ENCODE data around the gene AURKAIP1. TPM values are rescaled to one million over a fixed set of nuclear protein-coding genes. Genes with fewer than 3 reads are reported as not detected.

The AURKAIP1 gene
- total RNA-seq, 1 experiment from 2014 or later, result 196 TPM

DNA sequence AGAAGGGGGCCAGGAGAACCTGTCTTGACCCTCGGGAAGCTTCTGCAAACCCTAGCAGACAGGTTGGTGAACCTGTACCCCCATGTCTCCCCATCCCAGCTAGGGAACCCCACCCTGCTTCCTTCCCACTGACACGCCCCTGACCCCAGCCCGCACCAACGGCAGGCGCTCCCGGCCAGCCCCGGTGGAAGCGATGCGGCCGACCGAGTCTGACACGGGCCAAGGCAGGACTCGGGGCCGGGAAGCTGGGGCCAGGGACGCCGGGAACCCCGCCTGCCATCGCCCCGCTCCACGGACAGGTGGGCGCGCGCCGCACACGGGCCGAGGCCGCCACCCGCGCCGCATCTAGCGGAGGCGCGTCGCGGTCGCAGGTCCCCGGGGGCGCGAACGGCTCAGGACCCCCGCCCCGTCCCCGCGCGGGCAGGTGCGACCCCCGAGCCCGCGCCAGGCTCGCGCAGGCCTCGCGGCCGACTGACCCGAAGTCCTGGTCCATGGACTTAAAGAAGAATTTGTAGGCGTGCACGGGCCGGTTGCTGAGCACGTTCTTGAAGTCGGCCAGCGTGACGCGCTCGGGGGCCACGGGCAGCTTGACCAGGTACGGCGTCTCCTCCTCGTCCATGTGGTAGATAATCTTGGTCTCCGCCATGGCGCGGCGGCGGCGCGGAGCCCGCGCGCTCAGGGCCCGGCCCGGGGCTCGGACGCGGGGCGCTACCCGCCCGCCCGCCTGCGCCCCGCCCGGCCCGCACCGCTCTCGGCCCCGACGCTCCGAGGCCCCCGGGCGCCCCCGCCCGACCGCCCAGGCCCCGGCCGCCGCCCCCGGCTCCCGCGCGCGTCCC, 26.4 kb downstream of the AURKAIP1 start:
- no peak overlapping the region for H2BK15ac ChIP-seq (ENCODE audit: low read depth, low read length)
- no peak overlapping the region for H2BK5ac ChIP-seq (ENCODE audit: insufficient read length, low read length)
- H3K23me2 ChIP-seq (ENCODE audit: insufficient read length, low read depth, low read length, poor library complexity, severe bottlenecking), result peaks cover 9% of the 10 kb centered on the region
- no peak overlapping the region for H4K5ac ChIP-seq (ENCODE audit: insufficient read length, low read depth, low read length)
- peak overlapping the region; percentile 90 for H3K4me2 ChIP-seq (ENCODE audit: insufficient read depth, insufficient read length, low read length)
- no peak overlapping the region for H2BK12ac ChIP-seq (ENCODE audit: insufficient read length, low read depth, low read length)
- no peak overlapping the region for H2AK5ac ChIP-seq (ENCODE audit: insufficient read length, low read length)
- H3K9me3 ChIP-seq (ENCODE audit: control insufficient read depth, low read depth, low read length), result no peaks in the 10 kb centered on the region
- H4K20me1 ChIP-seq (ENCODE audit: control insufficient read depth, insufficient read depth, insufficient read length), result peaks cover 3% of the 10 kb centered on the region
- no peak overlapping the region for H3T11ph ChIP-seq (ENCODE audit: low read length)
- H2AFZ ChIP-seq (ENCODE audit: low read length), result no peak overlapping the region
- no peak overlapping the region for H3K18ac ChIP-seq (ENCODE audit: insufficient read length, low read depth, low read length)
- Mint-ChIP-seq H3K27me3 (ENCODE audit: low read depth) (peaks cover 13% of the 10 kb centered on the region), H3K9me3 (no peaks in the 10 kb centered on the region), H3K27ac (no peak overlapping the region), H3K4me1 (peaks cover 20 to 36% of the 10 kb centered on the region in 2 experiments), H3K36me3 (ENCODE audit: insufficient read depth in 1 of 3, low read depth in 3 of 3) (peaks cover 0 to 8% (median 2%) of the 10 kb centered on the region in 3 experiments; a peak in 1 of 7 replicates), H3K4me3 (peak overlapping the region; percentile 72 to 84)
- H3K23ac ChIP-seq (ENCODE audit: insufficient read length, low read depth, low read length), result no peak overlapping the region
- H3K14ac ChIP-seq (ENCODE audit: insufficient read depth, low read length), result no peak overlapping the region; the same call in 1 of the 2 replicates
- no CpG with 5 or more reads among the region's 109 CpGs for WGBS (ENCODE audit: extremely low coverage, insufficient read length, low lambda C conversion rate)
- H3K27ac ChIP-seq (ENCODE audit: insufficient read length, low read depth, low read length), result no peak overlapping the region
- H3K56ac ChIP-seq (ENCODE audit: insufficient read length, low read depth, low read length), result no peak overlapping the region
- H3K4ac ChIP-seq (ENCODE audit: low read depth, low read length), result no peak overlapping the region
- H3K27me3 ChIP-seq (ENCODE audit: insufficient read depth, low read length), result no peaks in the 10 kb centered on the region
- no peak for DNase-seq
- H3K4me1 ChIP-seq (ENCODE audit: insufficient read depth, low read length), result no peaks in the 10 kb centered on the region; the same call in 1 of the 2 replicates
- peaks cover 3% of the 10 kb centered on the region; the same call in 1 of the 2 replicates for H3K79me2 ChIP-seq (ENCODE audit: insufficient read depth, low read length)
- TF ChIP-seq, protein P1, sequence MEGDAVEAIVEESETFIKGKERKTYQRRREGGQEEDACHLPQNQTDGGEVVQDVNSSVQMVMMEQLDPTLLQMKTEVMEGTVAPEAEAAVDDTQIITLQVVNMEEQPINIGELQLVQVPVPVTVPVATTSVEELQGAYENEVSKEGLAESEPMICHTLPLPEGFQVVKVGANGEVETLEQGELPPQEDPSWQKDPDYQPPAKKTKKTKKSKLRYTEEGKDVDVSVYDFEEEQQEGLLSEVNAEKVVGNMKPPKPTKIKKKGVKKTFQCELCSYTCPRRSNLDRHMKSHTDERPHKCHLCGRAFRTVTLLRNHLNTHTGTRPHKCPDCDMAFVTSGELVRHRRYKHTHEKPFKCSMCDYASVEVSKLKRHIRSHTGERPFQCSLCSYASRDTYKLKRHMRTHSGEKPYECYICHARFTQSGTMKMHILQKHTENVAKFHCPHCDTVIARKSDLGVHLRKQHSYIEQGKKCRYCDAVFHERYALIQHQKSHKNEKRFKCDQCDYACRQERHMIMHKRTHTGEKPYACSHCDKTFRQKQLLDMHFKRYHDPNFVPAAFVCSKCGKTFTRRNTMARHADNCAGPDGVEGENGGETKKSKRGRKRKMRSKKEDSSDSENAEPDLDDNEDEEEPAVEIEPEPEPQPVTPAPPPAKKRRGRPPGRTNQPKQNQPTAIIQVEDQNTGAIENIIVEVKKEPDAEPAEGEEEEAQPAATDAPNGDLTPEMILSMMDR (conservative IDR thresholded peaks at IDR 0.05), result no peak
- H3K9ac ChIP-seq (ENCODE audit: extremely low read depth, insufficient read length, low read length), result peak overlapping the region; percentile 3
- peaks cover 13% of the 10 kb centered on the region for H3K79me1 ChIP-seq (ENCODE audit: insufficient read depth, low read depth, low read length, poor library complexity, severe bottlenecking)
- no peak overlapping the region for H2BK20ac ChIP-seq (ENCODE audit: low read depth, low read length, poor library complexity, severe bottlenecking)
- no peak overlapping the region for H2BK120ac ChIP-seq (ENCODE audit: low read depth, low read length, poor library complexity, severe bottlenecking)
- no peak overlapping the region for H4K91ac ChIP-seq (ENCODE audit: insufficient read length, low read depth, low read length)
- no peak overlapping the region for H4K8ac ChIP-seq (replicated peaks; ENCODE audit: insufficient read length, low read depth, low read length)

Data from H9 (cell line).